Activated naive CD4-positive, alpha-beta T cell treated with anti-CD3 and anti-CD28 coated beads, Interleukin-2, amount 10 ng/mL, durations not matched to agents 7 days and 5 days (primary cell): Measurements from ENCODE around the gene SLC25A53.

ENCODE experiments used
- CTCF ChIA-PET: fragments of 350-600 bp; sonication (Branson Sonifier 250); formaldehyde crosslinking; loops from one replicate; lab custom pipeline; 2021; ENCODE audit warnings: antibody characterized with exemption; lab: Charles Lee
- DNase-seq: peaks from one replicate; pipeline ENCODE4 v3.0.0-alpha.2; 2020
- H3K27ac Mint-ChIP-seq: one replicate; pipeline ENCODE4 v1.8.0; 2021; ENCODE audit warnings: mild to moderate bottlenecking, moderate library complexity, mixed read lengths
- H3K27me3 Mint-ChIP-seq: one replicate; pipeline ENCODE4 v1.8.0; 2021; ENCODE audit warnings: mild to moderate bottlenecking, mixed read lengths
- H3K36me3 Mint-ChIP-seq: one replicate; pipeline ENCODE4 v1.8.0; 2021; ENCODE audit warnings: mixed read lengths
- H3K4me1 Mint-ChIP-seq: one replicate; pipeline ENCODE4 v1.8.0; 2021; ENCODE audit warnings: mixed read lengths
- H3K4me3 Mint-ChIP-seq: one replicate; pipeline ENCODE4 v1.8.0; 2021; ENCODE audit warnings: mild to moderate bottlenecking, moderate library complexity, mixed read lengths
- H3K9me3 Mint-ChIP-seq: one replicate; pipeline ENCODE4 v1.8.0; 2021; ENCODE audit warnings: mixed read lengths

Gene SLC25A53

GRCh38 chrX:104156630-104157529 lies at the start of gene SLC25A53:
TSS of gene SLC25A53 (minus strand) at chrX:104157009. CDS start at chrX:104105257, 51,752 bp downstream.
- peak; percentile 83 for DNase-seq
- H3K36me3 Mint-ChIP-seq: no peaks in the 10 kb centered on the region
- peak within 1 kb of the TSS; percentile 95 for H3K27ac Mint-ChIP-seq
- peaks cover 14% of the 10 kb centered on the region for H3K4me1 Mint-ChIP-seq
- H3K9me3 Mint-ChIP-seq: no peaks in the 10 kb centered on the region
- CTCF ChIA-PET: interaction anchor here (0.7 to 1.8 kb wide), 2 partner anchors 9 to 45 kb away, joined by 3 to 12 read pairs; partner anchors contain the start of gene FAM199X
- H3K4me3 Mint-ChIP-seq: peak within 1 kb of the TSS; percentile 81
- no peaks in the 10 kb centered on the region for H3K27me3 Mint-ChIP-seq

GRCh38 chrX:104205548-104205947 lies 48.7 kb upstream of the SLC25A53 start:
- Mint-ChIP-seq H3K36me3 (no peaks in the 10 kb centered on the region), H3K27ac (no peak overlapping the region), H3K27me3 (peaks cover 4% of the 10 kb centered on the region), H3K4me3 (no peak overlapping the region), H3K4me1 (no peaks in the 10 kb centered on the region), H3K9me3 (no peaks in the 10 kb centered on the region)
- no peak for DNase-seq
- CTCF ChIA-PET: interaction anchor here (2.3 kb wide), 1 partner anchor 10 kb away, joined by 8 read pairs; no protein-coding TSS in a partner anchor

GRCh38 chrX:104195489-104196084 lies 38.8 kb upstream of the SLC25A53 start:
- H3K4me1 Mint-ChIP-seq: no peaks in the 10 kb centered on the region
- no peak overlapping the region for H3K27ac Mint-ChIP-seq
- CTCF ChIA-PET: interaction anchor here (0.8 to 1.5 kb wide), 9 partner anchors 8 to 279 kb away, joined by 3 to 8 read pairs (median 3); no protein-coding TSS in a partner anchor
- H3K27me3 Mint-ChIP-seq: no peaks in the 10 kb centered on the region
- DNase-seq: peak; percentile 21
- no peaks in the 10 kb centered on the region for H3K9me3 Mint-ChIP-seq
- no peak overlapping the region for H3K4me3 Mint-ChIP-seq
- peaks cover 3% of the 10 kb centered on the region for H3K36me3 Mint-ChIP-seq

GRCh38 chrX:104195013-104195412 lies 38.2 kb upstream of the SLC25A53 start:
- no peak overlapping the region for H3K4me3 Mint-ChIP-seq
- CTCF ChIA-PET: interaction anchor here (1.1 to 1.5 kb wide), 5 partner anchors 9 to 76 kb away, joined by 3 to 8 read pairs (median 4); no protein-coding TSS in a partner anchor
- no peaks in the 10 kb centered on the region for H3K9me3 Mint-ChIP-seq
- peaks cover 5% of the 10 kb centered on the region for H3K36me3 Mint-ChIP-seq
- H3K27ac Mint-ChIP-seq: no peak overlapping the region
- DNase-seq: no peak
- H3K4me1 Mint-ChIP-seq: no peaks in the 10 kb centered on the region
- H3K27me3 Mint-ChIP-seq: no peaks in the 10 kb centered on the region

- Mint-ChIP-seq H3K27ac (no peak overlapping the region), H3K4me1 (no peaks in the 10 kb centered on the region), H3K9me3 (no peaks in the 10 kb centered on the region), H3K4me3 (no peak overlapping the region), H3K27me3 (no peaks in the 10 kb centered on the region), H3K36me3 (peaks cover 7% of the 10 kb centered on the region)
- no peak for DNase-seq
- CTCF ChIA-PET: no interaction called here
Measured at GRCh38 chrX:104193485-104193884, 36.7 kb upstream of the SLC25A53 start.

- Mint-ChIP-seq H3K27ac (no peak overlapping the region), H3K9me3 (no peaks in the 10 kb centered on the region), H3K27me3 (no peaks in the 10 kb centered on the region), H3K4me1 (no peaks in the 10 kb centered on the region), H3K36me3 (peaks cover 9% of the 10 kb centered on the region), H3K4me3 (no peak overlapping the region)
- CTCF ChIA-PET: no interaction called here
- no peak for DNase-seq
Measured at GRCh38 chrX:104189837-104190236, 33.0 kb upstream of the SLC25A53 start.

- no peak for DNase-seq
- CTCF ChIA-PET: no interaction called here
- Mint-ChIP-seq H3K27me3 (no peaks in the 10 kb centered on the region), H3K4me3 (no peak overlapping the region), H3K9me3 (no peaks in the 10 kb centered on the region), H3K4me1 (no peaks in the 10 kb centered on the region), H3K36me3 (peaks cover 10% of the 10 kb centered on the region), H3K27ac (no peak overlapping the region)
Measured at GRCh38 chrX:104187931-104188330, 31.1 kb upstream of the SLC25A53 start.

GRCh38 chrX:104183685-104184084 lies 26.9 kb upstream of the SLC25A53 start:
- peaks cover 6% of the 10 kb centered on the region for H3K36me3 Mint-ChIP-seq
- no peaks in the 10 kb centered on the region for H3K9me3 Mint-ChIP-seq
- H3K4me1 Mint-ChIP-seq: no peaks in the 10 kb centered on the region
- H3K27ac Mint-ChIP-seq: no peak overlapping the region
- H3K27me3 Mint-ChIP-seq: no peaks in the 10 kb centered on the region
- CTCF ChIA-PET: interaction anchor here (1.2 kb wide), 1 partner anchor 12 kb away, joined by 3 read pairs; no protein-coding TSS in a partner anchor
- no peak for DNase-seq
- no peak overlapping the region for H3K4me3 Mint-ChIP-seq

GRCh38 chrX:104173841-104174240 lies 17.0 kb upstream of the SLC25A53 start:
- no peak for DNase-seq
- CTCF ChIA-PET: no interaction called here
- Mint-ChIP-seq H3K9me3 (no peaks in the 10 kb centered on the region), H3K4me1 (peaks cover 9% of the 10 kb centered on the region), H3K27ac (no peak overlapping the region), H3K4me3 (no peak overlapping the region), H3K36me3 (peaks cover 12% of the 10 kb centered on the region), H3K27me3 (no peaks in the 10 kb centered on the region)

- Mint-ChIP-seq H3K27me3 (no peaks in the 10 kb centered on the region), H3K36me3 (peaks cover 12% of the 10 kb centered on the region), H3K4me1 (peaks cover 18% of the 10 kb centered on the region), H3K27ac (no peak overlapping the region), H3K9me3 (no peaks in the 10 kb centered on the region), H3K4me3 (no peak overlapping the region)
- no peak for DNase-seq
- CTCF ChIA-PET: no interaction called here
Measured at GRCh38 chrX:104172788-104173187, 16.0 kb upstream of the SLC25A53 start.

GRCh38 chrX:104172121-104172520 lies 15.3 kb upstream of the SLC25A53 start:
- Mint-ChIP-seq H3K27ac (no peak overlapping the region), H3K9me3 (no peaks in the 10 kb centered on the region)
- no peak for DNase-seq

GRCh38 chrX:104168127-104168526 lies 11.3 kb upstream of the SLC25A53 start:
- DNase-seq: no peak
- Mint-ChIP-seq H3K4me1 (peaks cover 29% of the 10 kb centered on the region), H3K9me3 (no peaks in the 10 kb centered on the region), H3K4me3 (peak overlapping the region; percentile 76), H3K27me3 (no peaks in the 10 kb centered on the region), H3K36me3 (peaks cover 5% of the 10 kb centered on the region), H3K27ac (no peak overlapping the region)
- CTCF ChIA-PET: no interaction called here

More at GRCh38 chrX:104172121-104172520, 15.3 kb upstream of the SLC25A53 start:
- Mint-ChIP-seq H3K4me3 (no peak overlapping the region), H3K27me3 (no peaks in the 10 kb centered on the region), H3K4me1 (peaks cover 23% of the 10 kb centered on the region), H3K36me3 (peaks cover 10% of the 10 kb centered on the region)
- CTCF ChIA-PET: no interaction called here

GRCh38 chrX:104166735-104167436 lies 10.1 kb upstream of the SLC25A53 start:
- Mint-ChIP-seq H3K4me1 (peaks cover 29% of the 10 kb centered on the region), H3K27me3 (no peaks in the 10 kb centered on the region), H3K4me3 (peak overlapping the region; percentile 76), H3K36me3 (peaks cover 5% of the 10 kb centered on the region), H3K9me3 (no peaks in the 10 kb centered on the region), H3K27ac (peak overlapping the region; percentile 45)
- DNase-seq: no peak
- CTCF ChIA-PET: interaction anchor here (2.6 kb wide), 1 partner anchor 10 kb away, joined by 12 read pairs; the partner anchor contains the start of gene SLC25A53
